Esophagus (tissue), 2 donors: ENCODE measurements around the gene CRABP2. TPM values are rescaled to one million over a fixed set of nuclear protein-coding genes. Genes with fewer than 3 reads are reported as not detected.

Source experiments
- H3K27ac ChIP-seq, 2 donors: one replicate each; pipeline ENCODE4 v1.5.1; 2013; ENCODE audit warnings: low read depth in 2 of 2, mild to moderate bottlenecking in 2 of 2, inconsistent platforms in 1 of 2, low read length in 1 of 2, moderate library complexity in 1 of 2
- H3K27me3 ChIP-seq, 2 donors: one replicate each; pipeline ENCODE4 v1.6.1; 2013; ENCODE audit warnings: low read length in 2 of 2, control low read depth in 1 of 2, mild to moderate bottlenecking in 1 of 2; ENCODE audit not compliant: insufficient read depth in 2 of 2, control insufficient read depth in 1 of 2
- H3K36me3 ChIP-seq, 2 donors: one replicate each; pipeline ENCODE4 v1.6.1; 2013; ENCODE audit warnings: low read length in 1 of 2; ENCODE audit not compliant: control insufficient read depth in 2 of 2, insufficient read depth in 2 of 2
- H3K4me1 ChIP-seq, 2 donors: one replicate each; pipeline ENCODE4 v1.6.1; 2013; ENCODE audit warnings: low read length in 1 of 2; ENCODE audit not compliant: control insufficient read depth in 2 of 2, insufficient read depth in 2 of 2
- H3K4me3 ChIP-seq, 2 donors: one replicate each; pipeline ENCODE4 v1.5.1; 2013; ENCODE audit warnings: low read length in 2 of 2, mild to moderate bottlenecking in 2 of 2, low read depth in 1 of 2, moderate library complexity in 1 of 2
- H3K9me3 ChIP-seq, 2 donors: one replicate each; pipeline ENCODE4 v1.6.1; 2013; ENCODE audit warnings: mild to moderate bottlenecking in 2 of 2, low read depth in 1 of 2, low read length in 1 of 2, moderate library complexity in 1 of 2; ENCODE audit not compliant: control insufficient read depth in 2 of 2, insufficient read depth in 1 of 2
- WGBS, 2 donors: extraction: QIAGEN DNeasy Blood & Tissue Kit; methylation state at CpG; one replicate each; pipeline ENCODE4 v1.1.7; 2013; 5-methylcytosine and 5-hydroxymethylcytosine counted together
- polyA plus RNA-seq, 2 donors: library from polyadenylated mRNA; stranded (reverse); fragments of 200-250 nt; gene quantifications; one replicate each; pipeline ENCODE4 v1.2.3, GENCODE V29; 2013
- donor health status: healthy with polysubstance abuse.
- donor health status: Bipolar disorder and iron deficiency.

Gene CRABP2
- polyA plus RNA-seq, 2 donors, result 1,310 to 1,799 TPM

DNA sequence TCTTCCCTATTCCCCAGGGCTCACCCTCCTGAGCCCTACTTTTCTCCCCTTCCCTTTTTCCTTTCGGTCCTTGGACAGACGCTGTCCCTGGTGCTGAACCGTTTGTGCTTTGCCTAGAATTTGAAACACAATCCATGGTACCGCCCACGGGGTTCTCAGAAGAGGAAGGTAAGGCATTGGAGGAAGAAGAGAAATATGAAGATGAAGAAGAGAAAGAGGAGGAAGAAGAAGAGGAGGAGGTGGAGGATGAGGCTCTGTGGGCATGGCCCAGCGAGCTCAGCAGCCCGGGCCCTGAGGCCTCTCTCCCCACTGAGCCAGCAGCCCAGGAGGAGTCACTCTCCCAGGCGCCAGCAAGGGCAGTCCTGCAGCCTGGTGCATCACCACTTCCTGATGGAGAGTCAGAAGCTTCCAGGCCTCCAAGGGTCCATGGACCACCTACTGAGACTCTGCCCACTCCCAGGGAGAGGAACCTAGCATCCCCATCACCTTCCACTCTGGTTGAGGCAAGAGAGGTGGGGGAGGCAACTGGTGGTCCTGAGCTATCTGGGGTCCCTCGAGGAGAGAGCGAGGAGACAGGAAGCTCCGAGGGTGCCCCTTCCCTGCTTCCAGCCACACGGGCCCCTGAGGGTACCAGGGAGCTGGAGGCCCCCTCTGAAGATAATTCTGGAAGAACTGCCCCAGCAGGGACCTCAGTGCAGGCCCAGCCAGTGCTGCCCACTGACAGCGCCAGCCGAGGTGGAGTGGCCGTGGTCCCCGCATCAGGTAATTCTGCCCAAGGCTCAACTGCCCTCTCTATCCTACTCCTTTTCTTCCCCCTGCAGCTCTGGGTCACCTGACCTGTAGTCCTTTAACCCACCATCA lies 53.0 kb downstream of the CRABP2 start:
- Histone ChIP-seq H3K4me3 (no peak overlapping the region), H3K4me1 (peaks cover 0 to 9% of the 10 kb centered on the region in 2 donors), H3K27me3 (peaks cover 0 to 17% of the 10 kb centered on the region in 2 donors), H3K27ac (no peak overlapping the region), H3K36me3 (no peaks in the 10 kb centered on the region), H3K9me3 (peaks cover 0 to 3% of the 10 kb centered on the region in 2 donors)
- 47 to 50% methylated on average over 16 of the region's 16 CpGs for WGBS, 2 donors

Other genes starting within 250 kb of the CRABP2 start
- gene MEF2D, start 204.8 kb downstream of the CRABP2 start, polyA plus RNA-seq, result 10 to 100 TPM in 1 of 2 donors, 1 to 10 TPM in 1; 8.5 to 13.5 TPM
- 1 to 10 TPM; 3.8 to 7.8 TPM for gene IQGAP3, start 133.0 kb downstream of the CRABP2 start, polyA plus RNA-seq
- under 1 TPM in 1 of 2 donors, not detected in 1; 0.08 TPM for gene TTC24, start 125.9 kb downstream of the CRABP2 start, polyA plus RNA-seq
- 10 to 100 TPM; 29.9 to 70.9 TPM for gene NAXE, start 113.8 kb downstream of the CRABP2 start, polyA plus RNA-seq
- 10 to 100 TPM; 14.3 to 20.8 TPM for gene GPATCH4, start 104.1 kb downstream of the CRABP2 start, polyA plus RNA-seq
- under 1 TPM; 0.14 to 0.28 TPM for gene HAPLN2, start 86.2 kb downstream of the CRABP2 start, polyA plus RNA-seq
- under 1 TPM; 0.01 to 0.04 TPM for gene BCAN, start 63.5 kb downstream of the CRABP2 start, polyA plus RNA-seq
- 1 to 10 TPM; 2.4 to 3.0 TPM for gene NES, start 28.2 kb downstream of the CRABP2 start, polyA plus RNA-seq
- 10 to 100 TPM; 18.5 to 38.3 TPM for gene METTL25B, start 22.9 kb upstream of the CRABP2 start, polyA plus RNA-seq
- gene ISG20L2, start 23.2 kb upstream of the CRABP2 start, polyA plus RNA-seq, result 10 to 100 TPM in 1 of 2 donors, 1 to 10 TPM in 1; 8.5 to 16.5 TPM
- gene MRPL24, start 35.5 kb upstream of the CRABP2 start, polyA plus RNA-seq, result 10 to 100 TPM; 79.3 to 81.0 TPM
- 100 to 1,000 TPM in 1 of 2 donors, 10 to 100 TPM in 1; 88.6 to 150 TPM for gene HDGF, start 46.1 kb upstream of the CRABP2 start, polyA plus RNA-seq
- gene PRCC, start 62.0 kb upstream of the CRABP2 start, polyA plus RNA-seq, result 10 to 100 TPM; 36.6 to 41.8 TPM
- under 1 TPM; 0.90 to 1.00 TPM for gene SH2D2A, start 111.3 kb upstream of the CRABP2 start, polyA plus RNA-seq
- gene INSRR, start 153.5 kb upstream of the CRABP2 start, polyA plus RNA-seq, result under 1 TPM in 1 of 2 donors, not detected in 1; 0.01 TPM
- gene NTRK1, start 155.3 kb upstream of the CRABP2 start, polyA plus RNA-seq, result under 1 TPM; 0.06 to 0.08 TPM
- 1 to 10 TPM; 1.5 to 1.7 TPM for gene PEAR1, start 188.1 kb upstream of the CRABP2 start, polyA plus RNA-seq
- gene LRRC71, start 215.0 kb upstream of the CRABP2 start, polyA plus RNA-seq, result under 1 TPM in 1 of 2 donors, not detected in 1; 0.04 TPM